Prostate gland (tissue), 2 donors: ENCODE measurements around the gene ZNF124.

Experiments
- POLR2A ChIP-seq: fragments of 450-650 bp; IDR thresholded peaks from one replicate; pipeline ENCODE4 v1.6.1; 2016; ENCODE audit warnings: antibody characterized with exemption, mild to moderate bottlenecking
- TF ChIP-seq, protein P1 (sequence below), 4 experiments: fragments of 200-600 bp in 2 of 4; fragments of 450-650 bp in 2 of 4; sonication (generic) in 2 of 4; IDR thresholded peaks; 1 replicate in 3 of 4; 2 replicates in 1 of 4; pipeline ENCODE4 v1.5.1; 2016 to 2019; ENCODE audit warnings: antibody characterized with exemption in 4 of 4, mild to moderate bottlenecking in 2 of 4, moderate library complexity in 2 of 4

DNA sequence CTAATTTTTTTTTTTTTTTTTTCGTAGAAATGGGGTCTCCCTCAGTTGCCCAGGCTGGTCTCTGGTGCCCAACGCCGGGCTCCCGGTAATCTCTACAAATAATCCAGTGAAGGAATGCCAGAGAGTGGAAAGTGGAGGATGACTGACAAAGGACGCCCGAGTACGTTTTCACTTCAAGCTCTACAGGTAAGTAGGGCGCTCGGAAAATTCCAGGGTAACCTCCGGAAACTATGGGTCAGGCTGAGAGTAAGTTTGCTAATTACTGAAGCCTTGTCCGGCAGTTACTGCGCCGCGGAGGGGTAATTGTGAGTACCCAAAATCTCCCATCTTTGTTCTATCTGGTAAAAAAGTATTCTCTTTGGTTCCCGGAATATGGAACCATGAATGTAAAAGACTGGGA, 65.9 kb downstream of the ZNF124 start:
- no peak for TF ChIP-seq POLR2A
- TF ChIP-seq, protein P1, sequence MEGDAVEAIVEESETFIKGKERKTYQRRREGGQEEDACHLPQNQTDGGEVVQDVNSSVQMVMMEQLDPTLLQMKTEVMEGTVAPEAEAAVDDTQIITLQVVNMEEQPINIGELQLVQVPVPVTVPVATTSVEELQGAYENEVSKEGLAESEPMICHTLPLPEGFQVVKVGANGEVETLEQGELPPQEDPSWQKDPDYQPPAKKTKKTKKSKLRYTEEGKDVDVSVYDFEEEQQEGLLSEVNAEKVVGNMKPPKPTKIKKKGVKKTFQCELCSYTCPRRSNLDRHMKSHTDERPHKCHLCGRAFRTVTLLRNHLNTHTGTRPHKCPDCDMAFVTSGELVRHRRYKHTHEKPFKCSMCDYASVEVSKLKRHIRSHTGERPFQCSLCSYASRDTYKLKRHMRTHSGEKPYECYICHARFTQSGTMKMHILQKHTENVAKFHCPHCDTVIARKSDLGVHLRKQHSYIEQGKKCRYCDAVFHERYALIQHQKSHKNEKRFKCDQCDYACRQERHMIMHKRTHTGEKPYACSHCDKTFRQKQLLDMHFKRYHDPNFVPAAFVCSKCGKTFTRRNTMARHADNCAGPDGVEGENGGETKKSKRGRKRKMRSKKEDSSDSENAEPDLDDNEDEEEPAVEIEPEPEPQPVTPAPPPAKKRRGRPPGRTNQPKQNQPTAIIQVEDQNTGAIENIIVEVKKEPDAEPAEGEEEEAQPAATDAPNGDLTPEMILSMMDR (IDR thresholded peaks at IDR 0.05): no peak
